Muscle of arm (tissue), 12 donors: Measurements from ENCODE around the gene CSRP3. TPM values are rescaled to one million over a fixed set of nuclear protein-coding genes. Genes with fewer than 3 reads are reported as not detected.

Experiments used
- DNase-seq: peaks from one replicate; pipeline ENCODE4 v3.0.0-alpha.2; 2013
- polyA plus RNA-seq, 12 donors: library from polyadenylated mRNA; unstranded; fragments of 120-200 nt; gene quantifications; one replicate each; pipeline ENCODE4 v1.2.1, GENCODE V29; 2013; ENCODE audit not compliant: insufficient read length in 12 of 12

The CSRP3 gene
- polyA plus RNA-seq, 12 donors, result 145 to 810 (median 666) TPM; not detected in 1

GRCh38 chr11:19134004-19134403 lies 67.8 kb downstream of the CSRP3 start:
- DNase-seq, result no peak

Other genes starting within 250 kb of the CSRP3 start
- under 1 TPM in 1 of 12 donors, not detected in 11; 0.08 TPM for gene MRGPRX2, start 141.3 kb downstream of the CSRP3 start, polyA plus RNA-seq
- gene ZDHHC13, start 84.8 kb downstream of the CSRP3 start, polyA plus RNA-seq, result 10 to 100 TPM in 4 of 12 donors, 1 to 10 TPM in 7, not detected in 1; 4.9 to 26.1 (median 8.4) TPM
- gene E2F8, start 39.0 kb upstream of the CSRP3 start, polyA plus RNA-seq, result 10 to 100 TPM in 11 of 12 donors, not detected in 1; 15.0 to 32.8 (median 25.3) TPM